ENCODE results near the gene TC2N. TPM values are rescaled to one million over a fixed set of nuclear protein-coding genes. Genes with fewer than 3 reads are reported as not detected.

Gene TC2N
- total RNA-seq, 4 donors from 2014 or later = 3.2 to 11.9 (median 7.2) TPM

DNA sequence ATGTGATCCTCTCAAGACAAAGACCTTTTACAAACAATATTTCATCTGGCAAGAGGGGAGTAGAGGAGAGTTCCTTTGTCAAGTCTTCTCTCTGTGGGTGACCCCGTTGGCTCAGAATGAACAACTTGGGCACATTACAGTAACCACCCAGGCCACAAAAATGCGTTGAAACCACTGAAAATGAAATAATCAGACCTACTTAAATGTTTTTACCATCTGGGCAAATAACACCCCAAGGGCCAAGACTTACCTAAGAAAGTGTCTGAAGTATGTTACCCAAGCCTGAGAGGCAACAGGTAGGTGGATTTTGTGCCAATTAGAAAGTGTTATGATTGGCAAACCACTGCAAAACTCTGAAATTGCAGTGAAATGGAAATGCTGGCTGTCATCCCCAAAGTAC is 1.3 kb downstream of the TC2N start:
- intact Hi-C loops (cut with DNase I; ENCODE audit: low total_unique reads) = no loop called here
- in situ Hi-C loops (cut with MboI; ENCODE audit: low sequenced_read_pairs in 4 of 4) = no loop called here
- no peaks in the 10 kb centered on the region for H3K9me3 ChIP-seq
- no peak for TF ChIP-seq POLR2A (IDR thresholded peaks at IDR 0.05)
- no peak for TF ChIP-seq CTCF (IDR thresholded peaks at IDR 0.05 in 4 of 5, conservative IDR thresholded peaks at IDR 0.05 in 1 of 5)
- no peaks in the 10 kb centered on the region for H3K27me3 ChIP-seq
- no peaks in the 10 kb centered on the region for H3K4me1 ChIP-seq
- H3K36me3 ChIP-seq = no peaks in the 10 kb centered on the region
- no peak overlapping the region for H3K27ac ChIP-seq
- ATAC-seq (no peak), DNase-seq (no peak)
- no peak overlapping the region for H3K4me3 ChIP-seq

DNA sequence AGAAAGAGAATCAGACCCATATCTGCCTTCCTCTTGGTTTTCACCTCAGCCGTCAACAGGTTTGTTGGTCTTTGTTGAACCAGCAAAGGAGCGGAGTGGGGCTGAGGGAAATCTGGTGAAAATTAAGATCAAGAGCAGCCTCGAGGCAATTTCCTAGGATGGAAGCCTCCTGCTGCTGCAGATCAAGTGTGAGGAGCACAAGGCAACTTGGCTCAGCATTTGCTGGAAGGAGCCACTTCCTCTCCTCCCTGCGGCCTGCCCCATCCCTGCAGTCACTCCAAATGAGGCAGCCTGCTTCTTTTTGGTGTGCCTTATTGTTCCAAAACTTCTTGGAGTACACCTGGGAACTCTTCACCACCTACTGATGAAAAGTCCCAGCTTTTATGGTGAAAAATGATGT is 4.9 kb downstream of the TC2N start:
- ATAC-seq (no peak), DNase-seq (no peak)
- Histone ChIP-seq H3K4me1 (no peaks in the 10 kb centered on the region), H3K9me3 (no peaks in the 10 kb centered on the region), H3K4me3 (no peak overlapping the region), H3K36me3 (no peaks in the 10 kb centered on the region), H3K27ac (no peak overlapping the region), H3K27me3 (no peaks in the 10 kb centered on the region)
- in situ Hi-C loops (cut with MboI; ENCODE audit: low sequenced_read_pairs in 4 of 4) (no loop called here), intact Hi-C loops (cut with DNase I; ENCODE audit: low total_unique reads) (no loop called here)
- TF ChIP-seq POLR2A (IDR thresholded peaks at IDR 0.05) = no peak
- no peak for TF ChIP-seq CTCF (IDR thresholded peaks at IDR 0.05 in 4 of 5, conservative IDR thresholded peaks at IDR 0.05 in 1 of 5)

DNA sequence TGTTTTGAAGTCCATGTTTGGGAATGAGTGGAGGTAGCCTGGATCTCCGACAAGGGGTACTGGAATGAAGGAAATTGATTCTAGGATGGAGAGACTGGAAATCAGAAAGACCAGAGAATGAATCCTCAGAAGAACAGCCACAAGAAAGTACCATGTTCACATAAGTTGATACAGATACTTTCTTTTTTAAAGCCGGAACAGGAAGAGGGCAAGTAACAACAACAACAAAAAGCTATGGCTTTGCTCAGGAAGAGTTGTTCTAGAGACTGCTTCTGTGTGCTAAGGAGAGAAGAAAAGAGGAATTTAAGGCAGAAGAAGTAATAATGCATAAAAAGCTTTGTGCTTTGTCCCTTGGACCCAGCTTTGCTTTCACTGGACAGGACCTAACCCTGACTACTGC is 6.2 kb downstream of the TC2N start:
- ATAC-seq = no peak
- in situ Hi-C loops (cut with MboI; ENCODE audit: low sequenced_read_pairs in 4 of 4) = no loop called here

GRCh38 chr14:91860238-91860637 is 7.1 kb downstream of the TC2N start:
- H3K4me1 ChIP-seq = no peaks in the 10 kb centered on the region
- in situ Hi-C loops (cut with MboI; ENCODE audit: low sequenced_read_pairs in 4 of 4) = no loop called here
- H3K27ac ChIP-seq = no peak overlapping the region

More for the DNA sequence above, 6.2 kb downstream of the TC2N start:
- Histone ChIP-seq H3K27ac (no peak overlapping the region), H3K9me3 (no peaks in the 10 kb centered on the region), H3K4me3 (no peak overlapping the region), H3K27me3 (no peaks in the 10 kb centered on the region), H3K4me1 (no peaks in the 10 kb centered on the region), H3K36me3 (no peaks in the 10 kb centered on the region)
- intact Hi-C loops (cut with DNase I; ENCODE audit: low total_unique reads) = no loop called here
- DNase-seq = no peak
- TF ChIP-seq CTCF (IDR thresholded peaks at IDR 0.05 in 4 of 5, conservative IDR thresholded peaks at IDR 0.05 in 1 of 5) (no peak), POLR2A (IDR thresholded peaks at IDR 0.05) (no peak)

More at GRCh38 chr14:91860238-91860637, 7.1 kb downstream of the TC2N start:
- DNase-seq (no peak), ATAC-seq (no peak)
- H3K27me3 ChIP-seq = no peaks in the 10 kb centered on the region
- H3K9me3 ChIP-seq = no peaks in the 10 kb centered on the region
- H3K36me3 ChIP-seq = no peaks in the 10 kb centered on the region
- no peak overlapping the region for H3K4me3 ChIP-seq
- intact Hi-C loops (cut with DNase I; ENCODE audit: low total_unique reads) = no loop called here
- no peak for TF ChIP-seq POLR2A (IDR thresholded peaks at IDR 0.05)
- no peak for TF ChIP-seq CTCF (IDR thresholded peaks at IDR 0.05 in 4 of 5, conservative IDR thresholded peaks at IDR 0.05 in 1 of 5)
